HFF-Myc (cell line): ENCODE results near the gene OCLN.

Experiments used
- DNase-seq: peaks from one replicate; pipeline ENCODE4 v3.0.0-alpha.2; 2011; ENCODE audit warnings: low read depth; ENCODE audit errors: extremely low read depth
- H3K4me3 ChIP-seq: replicated peaks from 2 replicates; pipeline ENCODE4 v1.5.1; 2011; ENCODE audit warnings: low read depth, mild to moderate bottlenecking, control low read depth, low read length
- CTCF ChIP-seq: IDR thresholded peaks from 2 replicates; pipeline ENCODE4 v1.5.1; 2012; ENCODE audit warnings: mild to moderate bottlenecking, low read depth, low read length, control low read depth; ENCODE audit errors: missing control alignments

OCLN gene

GRCh38 chr5:69493396-69494133, 975 bp downstream of the OCLN start:
- DNase-seq, result no peak
- no peak for TF ChIP-seq CTCF
- H3K4me3 ChIP-seq, result peak overlapping the region; percentile 56

GRCh38 chr5:69494452-69494851, 1.9 kb downstream of the OCLN start:
- no peak overlapping the region for H3K4me3 ChIP-seq
- DNase-seq, result no peak
- TF ChIP-seq CTCF, result no peak

- no peak overlapping the region for H3K4me3 ChIP-seq
- no peak for TF ChIP-seq CTCF
- no peak for DNase-seq
Measured at GRCh38 chr5:69497006-69497520, 4.5 kb downstream of the OCLN start.

- H3K4me3 ChIP-seq, result no peak overlapping the region
- DNase-seq, result no peak
- no peak for TF ChIP-seq CTCF
Measured at GRCh38 chr5:69498384-69498783, 5.8 kb downstream of the OCLN start.

DNA sequence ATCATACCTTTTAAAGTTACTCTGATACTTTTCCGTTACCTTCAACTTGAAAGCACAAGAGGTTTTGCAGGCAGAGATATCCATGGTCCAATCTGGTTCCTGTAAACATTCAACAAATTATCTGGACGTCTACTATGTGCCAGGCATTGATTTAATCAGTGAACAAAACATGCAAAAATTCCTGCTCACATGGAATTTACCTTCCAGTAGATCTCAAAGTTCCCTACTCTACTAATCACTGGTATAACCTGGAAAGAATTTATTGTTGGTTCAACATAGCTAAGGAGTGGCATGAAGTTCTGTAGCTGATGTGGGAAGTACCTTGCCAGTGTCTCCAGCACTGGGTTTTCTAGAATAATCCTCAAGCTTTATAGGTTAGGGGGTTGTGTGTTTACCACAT, 9.8 kb downstream of the OCLN start:
- no peak overlapping the region; the same call in 1 of the 2 replicates for H3K4me3 ChIP-seq

DNA sequence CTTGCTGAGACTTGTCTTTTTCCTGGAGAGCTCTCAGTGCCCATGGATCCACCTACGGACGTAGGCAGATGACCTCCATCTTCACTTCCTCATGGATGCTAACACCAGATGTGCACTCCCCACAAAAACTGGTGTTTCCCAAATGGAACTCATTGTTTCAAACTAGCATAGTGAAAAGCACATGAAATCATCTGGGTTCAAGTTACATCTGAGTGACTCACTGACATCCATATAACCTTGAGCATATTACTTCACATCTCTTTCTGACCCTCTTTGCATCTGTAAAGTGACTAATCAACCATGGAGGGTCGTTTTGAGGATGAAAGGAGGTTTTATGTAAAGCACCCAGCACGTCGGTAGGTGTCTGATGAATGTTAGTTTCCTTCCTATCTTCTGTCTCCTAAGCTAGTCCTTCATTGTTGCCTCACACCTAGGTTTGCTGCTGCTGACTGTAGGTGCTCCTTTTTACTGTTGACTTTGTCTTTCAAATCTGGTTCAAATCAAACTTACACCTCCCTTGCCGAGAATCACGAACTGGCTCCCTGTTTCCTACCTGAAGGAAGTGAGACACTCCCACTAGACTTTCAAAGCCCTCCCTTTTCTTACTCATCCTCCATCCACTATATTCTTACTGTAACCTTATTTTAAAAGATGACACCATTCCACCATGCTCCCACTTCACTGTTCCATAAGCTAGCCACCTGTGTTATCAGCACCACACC, 10.3 kb downstream of the OCLN start:
- DNase-seq, result peak; percentile 94
- TF ChIP-seq CTCF, result no peak
- no peak overlapping the region for H3K4me3 ChIP-seq

More for the DNA sequence above, 9.8 kb downstream of the OCLN start:
- TF ChIP-seq CTCF, result no peak
- no peak for DNase-seq
